IMR-90 (cell line): ENCODE measurements around the gene PPM1D. TPM values are rescaled to one million over a fixed set of nuclear protein-coding genes. Genes with fewer than 3 reads are reported as not detected.

Experiments used
- ATAC-seq: fragments of 200-7000 bp; cut with Tn5 transposase; 2 replicates; pipeline ENCODE4 v1.9.1; 2020; ENCODE audit warnings: low read depth, mild to moderate bottlenecking, moderate library complexity
- BruUV-seq: library from RNA; stranded (reverse); fragments of 400-500 nt; replicated peaks from 2 replicates; lab custom pipeline; 2021; lab: Mats Ljungman, UMichigan
- CTCF ChIA-PET: fragments of 300-600 bp; formaldehyde crosslinking; extraction: SDS; loops from one replicate; lab custom pipeline; 2021; ENCODE audit warnings: antibody characterized with exemption; lab: Yijun Ruan, JAX
- POLR2A ChIA-PET: fragments of 300-600 bp; sonication (Branson Sonifier 250); formaldehyde crosslinking; loops from one replicate; lab custom pipeline; 2022; ENCODE audit warnings: antibody characterized with exemption; ENCODE audit not compliant: unreplicated experiment; lab: Charles Lee
- DNase-seq: peaks from one replicate; pipeline ENCODE4 v3.0.0; 2013
- H2AFZ ChIP-seq: replicated peaks from 2 replicates; pipeline ENCODE3; 2013; ENCODE audit warnings: low read length, mild to moderate bottlenecking; ENCODE audit not compliant: poor library complexity
- H2AK5ac ChIP-seq: 2 replicates; pipeline ENCODE4 v1.6.1; 2013; ENCODE audit warnings: low read depth, low read length, inconsistent platforms
- H2AK9ac ChIP-seq: replicated peaks from 2 replicates; pipeline ENCODE3; 2013; ENCODE audit warnings: mild to moderate bottlenecking, low read depth, low read length, moderate library complexity; ENCODE audit not compliant: poor library complexity
- H2BK120ac ChIP-seq: 2 replicates; pipeline ENCODE4 v1.6.1; 2013; ENCODE audit warnings: low read depth, low read length, inconsistent platforms
- H2BK15ac ChIP-seq: 3 replicates; pipeline ENCODE4 v1.6.1; 2013; ENCODE audit warnings: low read depth, low read length, inconsistent platforms
- H2BK20ac ChIP-seq: 2 replicates; pipeline ENCODE4 v1.6.1; 2013; ENCODE audit warnings: low read depth, mild to moderate bottlenecking, inconsistent platforms, low read length, moderate library complexity
- H2BK5ac ChIP-seq: 2 replicates; pipeline ENCODE4 v1.6.1; 2013; ENCODE audit warnings: mild to moderate bottlenecking, low read depth, low read length, inconsistent platforms; ENCODE audit not compliant: poor library complexity, severe bottlenecking
- H3K14ac ChIP-seq: replicated peaks from 2 replicates; pipeline ENCODE4 v1.6.1; 2013; ENCODE audit warnings: low read depth, low read length, inconsistent platforms
- H3K18ac ChIP-seq: 2 replicates; pipeline ENCODE4 v1.6.1; 2013; ENCODE audit warnings: low read depth, low read length, control low read depth
- H3K23ac ChIP-seq: 2 replicates; pipeline ENCODE4 v1.6.1; 2013; ENCODE audit warnings: low read depth, low read length, inconsistent platforms
- H3K27ac ChIP-seq: 2 replicates; pipeline ENCODE4 v1.5.1; 2013; ENCODE audit warnings: mild to moderate bottlenecking, control low read depth, low read length; ENCODE audit not compliant: insufficient read depth
- H3K27me3 ChIP-seq: 2 replicates; pipeline ENCODE4 v1.6.1; 2013; ENCODE audit warnings: low read length; ENCODE audit not compliant: control insufficient read depth, insufficient read depth
- H3K36me3 ChIP-seq: 2 replicates; pipeline ENCODE4 v1.6.1; 2013; ENCODE audit warnings: low read length, mixed read lengths; ENCODE audit not compliant: control insufficient read depth, insufficient read depth
- H3K4ac ChIP-seq: 2 replicates; pipeline ENCODE4 v1.6.1; 2013; ENCODE audit warnings: low read depth, low read length, inconsistent platforms
- H3K4me1 ChIP-seq: 2 replicates; pipeline ENCODE4 v1.6.1; 2013; ENCODE audit warnings: low read length, mixed read lengths; ENCODE audit not compliant: control insufficient read depth, insufficient read depth
- H3K4me2 ChIP-seq: 2 replicates; pipeline ENCODE4 v1.6.1; 2013; ENCODE audit warnings: low read depth, mild to moderate bottlenecking, control low read depth, low read length, moderate library complexity
- H3K4me3 ChIP-seq: 2 replicates; pipeline ENCODE4 v1.5.1; 2013; ENCODE audit warnings: low read depth, mild to moderate bottlenecking, control low read depth, low read length, moderate library complexity; ENCODE audit not compliant: insufficient read depth
- H3K56ac ChIP-seq: 2 replicates; pipeline ENCODE4 v1.6.1; 2013; ENCODE audit warnings: low read length, inconsistent platforms; ENCODE audit not compliant: insufficient read depth; ENCODE audit errors: extremely low read depth
- H3K79me1 ChIP-seq, 2 experiments: 2 replicates each; pipeline ENCODE4 v1.6.1; 2013; ENCODE audit warnings: low read length in 2 of 2, inconsistent platforms in 1 of 2, low read depth in 1 of 2
- H3K9ac ChIP-seq: 2 replicates; pipeline ENCODE4 v1.6.1; 2013; ENCODE audit warnings: low read depth, low read length, control low read depth
- H3K9me1 ChIP-seq: 2 replicates; pipeline ENCODE4 v1.6.1; 2013; ENCODE audit warnings: low read length, inconsistent platforms; ENCODE audit not compliant: insufficient read depth
- H3K9me3 ChIP-seq: 2 replicates; pipeline ENCODE4 v1.6.1; 2013; ENCODE audit warnings: low read length; ENCODE audit not compliant: control insufficient read depth, insufficient read depth
- H4K20me1 ChIP-seq: 2 replicates; pipeline ENCODE4 v1.6.1; 2013; ENCODE audit warnings: low read length, inconsistent platforms; ENCODE audit not compliant: insufficient read depth
- H4K5ac ChIP-seq: 2 replicates; pipeline ENCODE4 v1.6.1; 2013; ENCODE audit warnings: mild to moderate bottlenecking, low read depth, low read length, control low read depth
- H4K8ac ChIP-seq, 2 experiments: 2 replicates each; pipeline ENCODE4 v1.6.1; 2013; ENCODE audit warnings: low read depth in 2 of 2, low read length in 2 of 2, control low read depth in 1 of 2, inconsistent platforms in 1 of 2
- H4K91ac ChIP-seq: 2 replicates; pipeline ENCODE4 v1.6.1; 2013; ENCODE audit warnings: low read depth, low read length, inconsistent platforms; ENCODE audit not compliant: insufficient read depth
- MXI1 ChIP-seq: IDR thresholded peaks from 2 replicates; pipeline ENCODE4 v1.6.1; 2012; ENCODE audit warnings: low read depth, mild to moderate bottlenecking, low read length, moderate library complexity, borderline replicate concordance
- NFE2L2 ChIP-seq: fragments of 150-350 bp; IDR thresholded peaks from 2 replicates; pipeline ENCODE4 v1.6.1; 2016; ENCODE audit warnings: low read depth, mild to moderate bottlenecking, low read length
- RAD21 ChIP-seq: IDR thresholded peaks from 2 replicates; pipeline ENCODE4 v1.6.1; 2012; ENCODE audit warnings: low read length, improper control_type of control experiment
- RFX5 ChIP-seq: IDR thresholded peaks from 2 replicates; pipeline ENCODE4 v1.8.0; 2012; ENCODE audit warnings: low read depth, mild to moderate bottlenecking, low read length, moderate library complexity
- WGBS, 2 experiments: methylation state at CpG; one replicate each; pipeline versions ENCODE4 v1.1.5 to v1.1.7; 2013; ENCODE audit warnings: missing lambda C conversion rate in 2 of 2; ENCODE audit not compliant: insufficient read length in 1 of 2; ENCODE audit errors: extremely low coverage in 2 of 2; 5-methylcytosine and 5-hydroxymethylcytosine counted together
- dilution Hi-C: fragments of 300-500 bp; cut with HindIII; formaldehyde crosslinking; loops from one replicate; pipeline ENCODE4 v1.14.3; 2018; ENCODE audit warnings: low sequenced_read_pairs; ENCODE audit not compliant: unreplicated experiment
- in situ Hi-C: fragments of 300-500 bp; cut with MboI; formaldehyde crosslinking; loops from 3 replicates; pipeline ENCODE4 v1.14.3; 2019; ENCODE audit warnings: low sequenced_read_pairs, inconsistent platforms, mixed read lengths
- intact Hi-C: fragments of 100-400 bp; cut with micrococcal nuclease; formaldehyde crosslinking; loops from 2 replicates; pipeline ENCODE4 v1.10.0; 2022
- polyA plus RNA-seq, 3 experiments: library from polyadenylated mRNA; depleted of rRNA; stranded (reverse); fragments of >200 nt; gene quantifications; 2 replicates each; pipeline ENCODE4 v1.2.3, GENCODE V29; 2012; ENCODE audit warnings: low replicate concordance in 1 of 3
- total RNA-seq: library from RNA; depleted of rRNA; stranded (reverse); fragments of >200 nt; gene quantifications from 2 replicates; pipeline ENCODE4 v1.2.3, GENCODE V29; 2012
- TF ChIP-seq, protein P1 (sequence below): fragments of 150-350 bp; IDR thresholded peaks from 2 replicates; pipeline ENCODE4 v1.6.1; 2016; ENCODE audit warnings: low read depth, mild to moderate bottlenecking, low read length, moderate library complexity, borderline replicate concordance

PPM1D gene
- total and polyA plus RNA-seq, 2 of the 4 experiments (the other 2 are of a cell fraction) = 5.5 to 16.1 TPM

DNA sequence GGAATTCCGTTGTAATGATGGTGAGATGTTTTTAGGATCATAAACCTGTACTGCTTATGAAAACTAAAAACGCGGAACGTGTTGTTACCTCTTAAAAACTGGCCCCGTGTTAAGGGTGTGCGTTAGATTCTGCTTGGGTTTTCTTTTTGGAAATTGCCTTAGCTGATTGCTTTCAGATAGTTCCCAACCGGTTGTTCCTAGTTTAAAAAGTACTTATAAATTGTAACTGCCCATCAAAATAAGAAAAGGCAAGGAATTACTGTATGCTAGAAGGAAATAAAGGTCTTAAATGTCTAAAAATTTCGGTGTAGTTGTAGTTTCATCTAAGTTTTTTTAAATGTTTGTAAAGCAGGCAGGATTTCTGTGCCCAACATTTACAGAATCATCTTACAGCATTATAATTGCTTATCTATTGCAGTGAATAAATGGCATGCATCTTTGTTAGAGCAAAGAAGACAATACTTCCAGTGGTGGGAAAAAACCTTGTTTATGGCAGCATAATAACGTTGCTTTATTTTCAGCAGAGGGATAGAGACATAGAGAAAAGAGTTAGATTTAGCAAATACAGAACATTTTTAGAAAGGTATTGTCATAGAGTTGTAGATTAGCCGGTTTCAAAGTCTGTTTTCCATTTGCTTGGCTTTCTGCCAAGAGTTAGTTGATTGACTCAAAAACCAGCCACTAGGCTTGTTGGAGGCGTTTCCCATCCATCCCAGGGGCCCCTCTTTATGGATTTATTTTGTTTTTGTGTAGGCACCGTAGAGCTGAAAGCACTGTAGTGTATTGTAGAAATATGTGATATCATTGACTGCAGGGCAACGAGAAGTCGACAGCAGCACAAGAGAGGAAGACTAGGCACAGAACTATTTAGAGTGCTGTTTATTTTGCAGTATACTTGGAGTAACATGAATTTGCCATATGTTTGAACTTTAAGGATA lies 1.7 kb downstream of the PPM1D start:
- in situ Hi-C loops (no loop called here), intact Hi-C loops (loop anchor here (1.0 to 10.0 kb wide), 4 partner anchors 37 to 467 kb away; partner anchors contain the start of gene USP32), dilution Hi-C loops (no loop called here)
- no peak overlapping the region for H2AK9ac ChIP-seq
- peaks cover 38% of the 10 kb centered on the region for H4K20me1 ChIP-seq
- BruUV-seq = TSS peak; percentile 19
- no peak overlapping the region for H4K5ac ChIP-seq
- H3K9me3 ChIP-seq = no peaks in the 10 kb centered on the region
- peaks cover 0 to 30% of the 10 kb centered on the region in 2 experiments; a peak in 2 of 4 replicates for H3K79me1 ChIP-seq
- no peak overlapping the region for H2AFZ ChIP-seq
- ATAC-seq (peak; percentile 8), DNase-seq (peak; percentile 81)
- H3K9me1 ChIP-seq = peaks cover 5% of the 10 kb centered on the region
- H3K4me3 ChIP-seq = peak overlapping the region; percentile 97
- peak overlapping the region; percentile 60 for H3K14ac ChIP-seq
- H3K4me1 ChIP-seq = peaks cover 2% of the 10 kb centered on the region; the same call in 1 of the 2 replicates
- H3K9ac ChIP-seq = peak overlapping the region; percentile 86
- peak overlapping the region; percentile 55 for H3K4me2 ChIP-seq
- no peak overlapping the region for H4K91ac ChIP-seq
- CTCF ChIA-PET = interaction anchor here (0.6 to 1.2 kb wide), 4 partner anchors 13 to 126 kb away, joined by 3 to 4 read pairs (median 4); no protein-coding TSS in a partner anchor
- H3K36me3 ChIP-seq = no peaks in the 10 kb centered on the region
- 0% methylated on average over 1 of the region's 14 CpGs; no CpG with 5 or more reads in 1 of the 2 experiments for WGBS, 2 experiments
- POLR2A ChIA-PET = interaction anchor here (0.6 kb wide), 1 partner anchor 135 kb away, joined by 3 read pairs; no protein-coding TSS in a partner anchor
- peak overlapping the region; percentile 16; the same call in 2 of the 3 replicates for H2BK15ac ChIP-seq
- peak overlapping the region; percentile 77 for H2BK5ac ChIP-seq
- H4K8ac ChIP-seq = peak overlapping the region in 1 of 2 experiments; percentile 44; a peak in 1 of 4 replicates
- H3K27me3 ChIP-seq = no peaks in the 10 kb centered on the region
- H3K56ac ChIP-seq = peak overlapping the region; percentile 67; the same call in 1 of the 2 replicates
- H2BK120ac ChIP-seq = 0 out of 2 replicates have a peak overlapping the region, but pooled peaks have one; percentile 23
- H3K23ac ChIP-seq = peak overlapping the region; percentile 93
- H3K18ac ChIP-seq = peak overlapping the region; percentile 68
- H3K4ac ChIP-seq = peak overlapping the region; percentile 16; the same call in 1 of the 2 replicates
- H3K27ac ChIP-seq = peak overlapping the region; percentile 64; the same call in 1 of the 2 replicates
- TF ChIP-seq RFX5 (no peak), NFE2L2 (no peak), RAD21 (no peak), MXI1 (no peak)
- TF ChIP-seq, protein P1, sequence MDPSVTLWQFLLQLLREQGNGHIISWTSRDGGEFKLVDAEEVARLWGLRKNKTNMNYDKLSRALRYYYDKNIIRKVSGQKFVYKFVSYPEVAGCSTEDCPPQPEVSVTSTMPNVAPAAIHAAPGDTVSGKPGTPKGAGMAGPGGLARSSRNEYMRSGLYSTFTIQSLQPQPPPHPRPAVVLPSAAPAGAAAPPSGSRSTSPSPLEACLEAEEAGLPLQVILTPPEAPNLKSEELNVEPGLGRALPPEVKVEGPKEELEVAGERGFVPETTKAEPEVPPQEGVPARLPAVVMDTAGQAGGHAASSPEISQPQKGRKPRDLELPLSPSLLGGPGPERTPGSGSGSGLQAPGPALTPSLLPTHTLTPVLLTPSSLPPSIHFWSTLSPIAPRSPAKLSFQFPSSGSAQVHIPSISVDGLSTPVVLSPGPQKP = no peak
- H2BK20ac ChIP-seq = no peak overlapping the region
- H2AK5ac ChIP-seq = no peak overlapping the region
